Transverse colon (tissue), 4 donors: Measurements from ENCODE around the gene RNF152.

Source experiments
- CTCF ChIP-seq, 5 experiments: fragments of 200-600 bp in 3 of 5; fragments of 450-650 bp in 2 of 5; sonication (generic) in 3 of 5; IDR thresholded peaks; 1 replicate in 2 of 5; 2 replicates in 3 of 5; pipeline ENCODE4 v1.5.1; 2016 to 2017; ENCODE audit warnings: antibody characterized with exemption in 5 of 5, inconsistent platforms in 3 of 5, mild to moderate bottlenecking in 2 of 5, moderate library complexity in 1 of 5
- EP300 ChIP-seq: sonication (generic); formaldehyde crosslinking; IDR thresholded peaks from one replicate; pipeline ENCODE4 v1.6.1; 2017; ENCODE audit warnings: antibody characterized with exemption, low read depth
- POLR2A ChIP-seq: fragments of 450-650 bp; IDR thresholded peaks from one replicate; pipeline ENCODE4 v1.6.1; 2016; ENCODE audit warnings: antibody characterized with exemption, mild to moderate bottlenecking, moderate library complexity
- POLR2AphosphoS5 ChIP-seq, 3 donors: sonication (generic); formaldehyde crosslinking; IDR thresholded peaks; one replicate each; pipeline ENCODE4 v1.6.1; 2016; ENCODE audit warnings: antibody characterized with exemption in 3 of 3

GRCh38 chr18:61782545-61782944, 110.3 kb downstream of the RNF152 start:
- TF ChIP-seq CTCF (IDR thresholded peaks at IDR 0.05) (no peak), EP300 (no peak), POLR2A (no peak), POLR2AphosphoS5 (IDR thresholded peaks at IDR 0.05) (no peak)
